PC-9 (cell line): ENCODE results near the gene SKIDA1.
"Not testable (repeated sequence)": the region's sequence is repeated elsewhere in the genome, so short reads cannot be mapped to it uniquely, and the experiment has no call there.

Experiments
- CTCF ChIP-seq: fragments of 200-600 bp; sonication (generic); conservative IDR thresholded peaks from 2 replicates; pipeline ENCODE4 v1.6.1; 2017; ENCODE audit warnings: mixed run types, antibody characterized with exemption, mild to moderate bottlenecking, moderate library complexity
- EZH2 ChIP-seq: fragments of 200-600 bp; sonication (generic); IDR thresholded peaks from 2 replicates; pipeline ENCODE4 v1.8.0; 2017; ENCODE audit warnings: antibody characterized with exemption, low read depth

GRCh38 chr10:21535976-21536375 is 10.5 kb upstream of the SKIDA1 start:
- not testable (repeated sequence) for TF ChIP-seq EZH2, CTCF
